Measurements from ENCODE around the gene ZNF618. TPM values are rescaled to one million over a fixed set of nuclear protein-coding genes. Genes with fewer than 3 reads are reported as not detected.

The ZNF618 gene
- total RNA-seq, 1 experiment from 2014 or later = 0.20 TPM

DNA sequence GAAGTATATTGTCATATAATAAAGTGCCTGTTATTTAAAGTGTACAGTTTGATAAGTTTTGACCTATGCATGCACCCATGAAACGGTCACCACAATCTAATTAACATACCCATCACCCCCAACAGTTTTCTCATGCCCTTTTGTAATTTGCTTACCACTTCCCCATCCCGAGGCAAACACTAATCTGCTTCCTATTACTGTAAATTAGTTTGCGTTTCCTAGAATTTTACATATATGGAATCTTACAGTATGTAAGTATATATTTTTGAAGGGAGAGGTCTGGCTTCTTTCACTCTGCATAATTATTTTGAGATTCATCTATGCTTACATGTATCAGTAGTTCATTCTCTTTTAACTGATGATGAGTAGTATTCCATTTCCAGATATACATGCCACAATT lies 145.5 kb downstream of the ZNF618 start:
- DNase-seq (ENCODE audit: low spot score) = no peak

DNA sequence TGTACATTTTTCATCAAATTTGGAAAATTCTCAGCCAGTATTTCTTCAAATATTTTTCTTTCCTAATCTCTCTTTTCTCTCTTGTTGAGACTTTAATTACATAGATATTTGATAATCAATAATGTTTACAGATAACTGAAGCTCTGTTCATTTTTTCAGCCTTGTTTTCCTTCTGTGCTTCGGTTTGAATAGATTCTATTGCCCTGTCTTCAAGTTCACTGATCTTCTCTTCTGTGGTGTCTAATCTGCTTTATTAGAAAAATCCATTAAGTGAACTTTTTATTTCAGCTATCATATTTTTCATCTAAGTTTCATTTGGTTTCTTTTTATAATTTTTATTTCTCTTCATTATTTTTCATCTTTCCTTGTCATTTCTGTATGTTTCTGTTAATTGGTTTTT lies 147.9 kb downstream of the ZNF618 start:
- DNase-seq (ENCODE audit: low spot score) = no peak

DNA sequence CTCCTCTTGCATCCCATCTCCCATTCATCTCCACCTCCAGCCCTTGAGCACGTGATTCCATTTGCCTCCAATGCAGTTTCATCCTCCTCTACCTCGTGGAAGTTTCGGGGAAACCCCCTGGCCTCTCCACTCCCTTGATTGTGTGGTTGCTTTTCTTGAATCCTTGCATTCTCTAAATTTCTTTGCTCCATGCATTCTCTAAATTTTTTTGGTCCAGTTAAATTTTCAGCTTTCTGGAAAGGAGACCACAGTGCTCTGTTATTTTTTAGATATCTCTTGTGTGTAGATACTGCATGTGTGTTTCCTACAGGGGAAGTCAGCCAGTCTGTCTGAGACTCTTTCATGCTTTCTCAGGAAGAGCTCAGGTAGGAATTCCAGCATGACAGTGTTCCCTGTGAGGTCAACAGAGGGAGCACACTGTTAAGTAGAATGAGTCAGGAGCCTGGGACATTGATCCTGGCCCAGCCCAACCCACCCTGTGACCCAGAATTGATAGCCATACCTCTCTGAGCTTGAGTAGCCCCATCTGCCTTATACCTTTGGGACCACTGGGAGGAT lies 149.2 kb downstream of the ZNF618 start:
- no peak for DNase-seq (ENCODE audit: low spot score)

GRCh38 chr9:114025760-114026159 lies 149.7 kb downstream of the ZNF618 start:
- no peak for DNase-seq (ENCODE audit: low spot score)

DNA sequence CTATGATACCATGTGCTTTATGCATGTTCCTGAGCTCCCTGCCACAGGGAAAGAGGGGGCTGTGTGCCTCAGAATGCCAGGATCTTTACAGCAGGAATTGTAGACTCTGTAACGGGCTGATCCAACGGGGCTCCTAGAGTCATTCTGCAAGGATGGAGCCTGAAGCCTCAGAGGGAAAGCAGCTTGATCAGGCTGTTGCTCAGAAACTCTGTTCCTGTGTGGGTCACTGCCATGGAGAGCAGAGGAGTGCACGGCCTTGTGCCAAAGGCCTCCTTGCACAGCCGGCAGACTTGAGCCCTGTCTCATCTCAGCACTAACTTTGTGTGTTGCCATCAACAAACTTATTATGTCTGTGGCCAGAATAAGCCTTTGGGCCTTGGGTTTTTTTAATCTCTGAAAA lies 150.2 kb downstream of the ZNF618 start:
- DNase-seq (ENCODE audit: low spot score) = no peak

- no peak for DNase-seq (ENCODE audit: low spot score)
These were observed 151.2 kb downstream of the ZNF618 start for GRCh38 chr9:114027159-114027862.

DNA sequence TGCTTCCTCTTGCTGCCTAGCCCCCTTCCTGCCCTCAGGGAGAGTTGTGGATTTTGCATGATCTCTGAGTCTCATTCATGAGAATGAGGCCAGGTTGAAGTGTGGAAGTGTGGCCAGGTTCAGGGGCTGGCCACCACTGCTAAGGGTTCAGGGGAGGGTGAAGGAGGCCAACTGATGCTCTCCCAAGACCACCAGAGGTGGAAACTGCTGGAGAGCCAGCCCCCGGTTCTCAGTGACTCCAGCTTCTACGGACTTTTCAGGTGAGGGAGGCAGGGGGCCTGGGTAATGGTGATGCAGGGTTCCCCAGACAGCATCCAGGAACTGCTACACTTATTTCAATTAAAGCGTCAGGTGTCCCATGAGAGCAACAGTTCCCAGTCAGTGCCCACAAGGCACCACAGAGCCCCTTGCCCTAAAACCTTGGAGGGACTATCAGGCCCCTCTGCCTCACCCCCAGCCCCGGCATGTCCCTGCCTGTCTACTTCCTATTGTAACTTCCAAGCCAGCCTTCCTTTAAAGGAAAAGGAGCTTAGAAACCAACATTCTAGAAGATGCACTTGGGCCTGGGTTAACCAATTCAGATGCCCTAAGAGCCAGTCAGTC lies 151.9 kb downstream of the ZNF618 start:
- DNase-seq (ENCODE audit: low spot score) = no peak

- DNase-seq (ENCODE audit: low spot score) = no peak
These were observed 152.5 kb downstream of the ZNF618 start for GRCh38 chr9:114028646-114029045.

DNA sequence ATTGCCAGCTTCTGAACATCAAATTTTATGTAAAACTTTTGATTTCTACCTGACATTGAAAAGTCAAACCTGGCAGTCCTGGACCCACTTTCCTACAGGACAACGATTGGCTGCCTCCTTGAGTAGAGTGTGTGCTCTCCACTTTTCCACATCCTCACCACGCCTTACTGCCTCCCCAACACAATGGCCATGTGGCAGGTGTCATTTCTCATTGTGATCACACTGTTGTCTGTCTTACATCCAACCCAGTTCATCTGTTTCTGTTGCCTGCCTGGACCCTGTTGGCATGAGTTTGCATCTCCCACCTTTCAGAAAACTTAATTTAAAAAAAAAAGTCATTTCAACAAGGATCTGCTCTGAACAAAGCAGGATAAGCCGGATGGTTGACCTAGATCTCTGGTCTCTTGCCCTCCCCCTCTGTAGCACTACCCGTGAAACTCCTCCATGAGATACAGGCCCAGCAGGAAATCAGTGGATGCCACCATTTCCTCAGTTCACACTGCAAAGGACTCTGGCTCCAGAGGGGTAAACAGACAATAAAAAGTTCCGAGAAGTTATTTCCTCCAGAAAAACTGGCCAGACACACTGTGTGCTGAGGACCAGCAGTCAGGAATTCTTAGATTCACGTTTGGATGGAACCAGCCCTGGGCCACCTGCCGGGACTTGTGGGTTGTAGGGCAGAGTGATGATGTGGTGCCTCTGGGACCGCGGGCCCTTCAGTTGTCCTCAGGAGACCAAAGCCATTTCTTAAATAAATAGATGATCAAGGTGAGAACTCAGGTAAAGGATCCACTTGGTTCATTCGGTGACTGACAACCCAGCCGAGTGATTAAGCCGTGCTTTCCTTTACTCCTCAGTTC lies 153.4 kb downstream of the ZNF618 start:
- DNase-seq (ENCODE audit: low spot score) = no peak

DNA sequence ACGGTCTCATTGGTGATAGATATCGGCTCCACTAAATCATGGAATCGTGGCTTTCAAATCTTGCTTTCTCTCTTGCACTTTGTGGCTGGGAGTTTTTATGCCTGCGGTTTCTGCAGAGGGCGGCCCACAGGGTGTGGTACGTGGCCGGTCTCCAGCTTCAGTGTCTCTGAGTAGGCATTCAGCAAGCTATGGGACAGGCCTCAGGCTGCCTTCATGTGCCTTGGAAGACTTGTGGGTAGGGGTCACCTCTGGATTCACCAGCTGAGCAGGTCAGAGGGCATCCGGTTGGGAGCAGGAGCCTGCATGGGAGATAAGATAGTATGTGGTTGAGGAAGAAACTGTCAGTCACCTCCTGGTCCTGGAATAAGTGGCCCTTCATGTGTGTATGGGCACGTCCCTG lies 154.3 kb downstream of the ZNF618 start:
- DNase-seq (ENCODE audit: low spot score) = no peak

DNA sequence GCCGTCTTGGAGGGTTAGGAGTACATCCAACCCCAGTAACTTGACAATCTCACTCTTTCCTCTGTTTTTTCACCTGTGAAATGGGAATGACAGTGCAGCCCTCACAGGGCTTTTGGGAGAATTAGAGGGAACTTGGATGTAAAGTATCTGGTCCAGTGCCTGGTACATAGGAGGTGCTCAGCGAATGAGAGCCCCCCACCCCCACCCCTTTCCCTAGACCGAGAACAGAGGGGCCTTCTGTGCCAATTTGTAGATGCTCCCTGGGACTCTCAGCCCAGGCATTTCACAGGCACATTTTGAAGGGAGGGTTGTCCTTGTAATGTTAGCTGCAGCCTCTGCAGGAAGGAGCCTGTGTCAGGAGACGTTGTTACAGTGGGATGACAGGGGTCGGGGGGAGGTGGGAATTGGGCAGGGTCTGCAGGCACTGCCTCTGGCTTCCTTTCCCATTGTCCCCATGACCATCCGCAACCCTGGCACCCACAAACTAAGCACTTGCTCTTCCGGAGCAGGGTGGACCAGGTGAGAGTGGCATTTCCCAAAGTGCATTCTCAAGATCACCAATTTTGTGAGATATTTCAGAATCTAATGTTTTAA lies 155.0 kb downstream of the ZNF618 start:
- DNase-seq (ENCODE audit: low spot score) = no peak

GRCh38 chr9:114031948-114032840 lies 156.1 kb downstream of the ZNF618 start:
- DNase-seq (ENCODE audit: low spot score) = no peak

DNA sequence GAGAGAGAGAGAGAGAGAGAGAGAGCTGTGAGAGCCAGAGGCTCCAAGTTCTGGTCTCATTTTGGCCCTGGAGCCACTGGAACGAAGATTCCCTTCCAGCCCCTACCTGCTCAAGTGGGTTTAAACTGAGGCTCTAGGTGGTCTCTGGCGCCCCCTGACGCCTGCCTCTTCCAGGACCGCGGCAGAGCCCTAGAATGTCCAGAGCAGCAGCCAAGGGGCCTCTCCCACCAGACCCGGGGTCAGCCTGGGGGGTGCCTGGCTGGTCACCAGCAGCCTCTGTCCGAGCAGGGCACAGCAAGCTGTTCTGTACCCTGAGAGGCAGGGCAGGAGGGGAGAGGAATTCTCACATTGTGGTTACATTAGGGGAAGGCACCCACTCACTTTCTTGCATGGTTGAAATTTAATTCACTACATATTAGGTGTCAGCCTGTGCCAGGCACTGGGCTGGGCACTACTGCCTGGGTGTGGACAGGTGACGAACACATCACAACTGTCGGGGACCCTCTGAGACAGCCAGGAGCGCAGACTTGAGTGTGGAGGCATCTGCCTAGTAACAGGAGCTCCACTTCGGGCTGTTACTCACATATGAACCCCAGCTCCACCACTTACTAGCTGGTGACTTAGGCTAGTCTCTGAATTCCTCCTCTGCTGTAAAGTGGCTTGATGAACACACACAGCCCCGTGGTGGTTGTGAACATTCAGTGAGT lies 157.4 kb downstream of the ZNF618 start:
- peak; percentile 30 for DNase-seq (ENCODE audit: low spot score)

DNA sequence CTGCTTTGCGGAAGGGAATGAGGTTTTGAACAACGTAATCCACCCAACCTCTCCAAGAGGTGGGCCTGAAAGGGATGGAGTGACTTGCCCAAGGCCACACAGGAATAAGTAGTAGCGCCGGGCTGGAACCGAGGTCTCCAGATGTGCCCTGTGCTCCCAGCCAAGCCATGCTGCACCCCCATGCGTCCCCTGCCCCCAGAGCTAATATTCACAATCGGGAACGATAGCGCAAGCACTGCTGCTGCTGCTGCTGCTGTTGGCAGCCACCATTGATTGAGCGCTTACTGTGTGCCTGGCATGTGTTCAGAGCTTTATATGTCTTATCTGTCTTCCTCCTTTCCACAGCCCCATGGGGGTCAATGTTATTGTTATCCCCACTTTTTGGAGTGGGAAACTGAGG lies 158.1 kb downstream of the ZNF618 start:
- no peak for DNase-seq (ENCODE audit: low spot score)

DNA sequence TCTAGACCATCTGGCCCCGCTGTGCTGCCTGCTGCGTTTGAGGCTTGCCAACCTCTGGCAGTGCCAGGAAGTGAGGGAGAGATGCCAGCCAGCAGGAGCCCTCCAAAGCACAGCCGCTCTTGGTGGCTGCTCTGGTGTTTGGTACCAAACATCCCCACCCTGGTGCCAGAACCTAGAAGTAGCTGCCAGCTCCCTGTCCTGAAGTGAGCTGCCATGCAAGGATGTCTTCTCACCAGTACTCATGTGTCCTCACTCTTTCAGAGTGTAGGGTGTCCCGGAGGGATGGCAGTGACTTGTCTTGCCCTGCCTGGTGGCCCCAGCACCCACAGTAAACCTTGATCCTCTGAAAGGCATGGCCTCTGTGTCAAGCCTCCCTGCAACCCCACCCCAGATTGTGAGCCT lies 158.6 kb downstream of the ZNF618 start:
- DNase-seq (ENCODE audit: low spot score) = no peak

GRCh38 chr9:114035221-114035844 lies 159.2 kb downstream of the ZNF618 start:
- no peak for DNase-seq (ENCODE audit: low spot score)

- no peak for DNase-seq (ENCODE audit: low spot score)
These were observed 160.0 kb downstream of the ZNF618 start for GRCh38 chr9:114035845-114036801.

DNA sequence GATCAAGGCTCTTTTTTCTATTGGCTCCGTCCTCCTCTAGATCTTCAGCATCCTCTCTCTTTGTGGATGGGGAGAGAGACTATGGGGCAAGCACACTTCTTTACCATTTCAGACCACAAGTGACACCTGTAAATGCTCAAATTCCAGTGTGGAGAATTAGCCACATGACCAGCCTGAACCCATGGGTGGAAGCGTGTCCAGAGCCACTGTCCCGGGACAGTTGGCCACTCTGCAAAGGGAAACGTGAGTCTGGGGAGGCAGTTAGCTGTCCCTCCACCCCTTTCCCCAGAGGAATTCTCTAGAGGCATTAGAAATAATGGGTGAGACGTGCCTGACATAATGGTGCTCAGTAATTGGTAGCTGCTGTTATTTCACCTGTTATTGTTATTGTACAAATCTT lies 161.1 kb downstream of the ZNF618 start:
- no peak for DNase-seq (ENCODE audit: low spot score)

Data from HT-29 (cell line).